Dedifferentiated amniotic fluid mesenchymal stem cell (primary cell): ENCODE data around the gene E2F7.
"Not testable (repeated sequence)": the region's sequence is repeated elsewhere in the genome, so short reads cannot be mapped to it uniquely, and the experiment has no call there.

Experiments
- DNase-seq: peaks from one replicate; pipeline ENCODE4 v3.0.0-alpha.2; 2016; ENCODE audit errors: extremely low spot score

E2F7 gene, protein sequence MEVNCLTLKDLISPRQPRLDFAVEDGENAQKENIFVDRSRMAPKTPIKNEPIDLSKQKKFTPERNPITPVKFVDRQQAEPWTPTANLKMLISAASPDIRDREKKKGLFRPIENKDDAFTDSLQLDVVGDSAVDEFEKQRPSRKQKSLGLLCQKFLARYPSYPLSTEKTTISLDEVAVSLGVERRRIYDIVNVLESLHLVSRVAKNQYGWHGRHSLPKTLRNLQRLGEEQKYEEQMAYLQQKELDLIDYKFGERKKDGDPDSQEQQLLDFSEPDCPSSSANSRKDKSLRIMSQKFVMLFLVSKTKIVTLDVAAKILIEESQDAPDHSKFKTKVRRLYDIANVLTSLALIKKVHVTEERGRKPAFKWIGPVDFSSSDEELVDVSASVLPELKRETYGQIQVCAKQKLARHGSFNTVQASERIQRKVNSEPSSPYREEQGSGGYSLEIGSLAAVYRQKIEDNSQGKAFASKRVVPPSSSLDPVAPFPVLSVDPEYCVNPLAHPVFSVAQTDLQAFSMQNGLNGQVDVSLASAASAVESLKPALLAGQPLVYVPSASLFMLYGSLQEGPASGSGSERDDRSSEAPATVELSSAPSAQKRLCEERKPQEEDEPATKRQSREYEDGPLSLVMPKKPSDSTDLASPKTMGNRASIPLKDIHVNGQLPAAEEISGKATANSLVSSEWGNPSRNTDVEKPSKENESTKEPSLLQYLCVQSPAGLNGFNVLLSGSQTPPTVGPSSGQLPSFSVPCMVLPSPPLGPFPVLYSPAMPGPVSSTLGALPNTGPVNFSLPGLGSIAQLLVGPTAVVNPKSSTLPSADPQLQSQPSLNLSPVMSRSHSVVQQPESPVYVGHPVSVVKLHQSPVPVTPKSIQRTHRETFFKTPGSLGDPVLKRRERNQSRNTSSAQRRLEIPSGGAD

DNA sequence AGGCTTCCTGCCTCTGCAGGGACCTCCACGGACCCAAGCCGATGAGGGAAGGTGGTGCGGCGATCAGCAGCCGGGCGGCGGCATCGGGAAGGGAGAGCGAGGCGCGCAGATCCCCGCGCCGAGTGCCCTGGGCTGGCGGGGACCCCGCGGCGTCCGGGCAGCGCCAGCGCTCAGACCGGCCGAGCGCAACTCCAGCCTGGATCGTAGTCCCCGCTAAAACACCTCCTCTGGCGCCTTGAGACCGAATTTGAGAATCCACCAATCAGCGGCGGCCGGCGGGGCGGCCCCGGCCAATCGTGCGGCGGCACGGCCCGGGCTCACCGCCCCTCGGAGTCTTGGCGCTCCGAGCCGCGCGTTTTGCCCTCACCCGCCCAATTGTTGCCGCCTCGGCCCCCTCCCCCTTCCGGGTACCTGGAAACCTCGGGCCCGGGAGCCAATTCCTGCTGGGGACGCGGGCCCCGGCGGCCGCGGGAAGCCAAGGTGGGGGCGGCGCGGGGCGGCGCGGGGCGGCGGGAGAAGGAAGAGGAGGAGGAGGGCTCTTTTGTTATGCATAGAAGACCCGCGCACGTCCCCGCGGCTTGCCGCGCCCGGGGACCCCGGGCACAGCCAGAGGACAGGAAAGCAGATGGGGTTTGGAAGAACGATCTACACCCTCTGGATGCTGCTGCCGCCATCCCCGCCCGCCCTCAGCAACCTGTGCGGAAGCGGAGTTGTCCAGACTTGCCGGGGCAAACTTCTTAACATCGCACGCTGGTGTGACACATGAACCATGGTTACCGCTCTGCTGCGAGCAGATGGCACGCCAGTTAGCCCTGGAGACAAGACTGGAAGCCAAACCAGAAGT is at the start of gene E2F7:
Gene E2F7, minus strand, starts transcription at position 209 of the 844 bp plus-strand sequence. CDS start 934 bp downstream, outside the sequence.
- DNase-seq: peak; percentile 74

DNA sequence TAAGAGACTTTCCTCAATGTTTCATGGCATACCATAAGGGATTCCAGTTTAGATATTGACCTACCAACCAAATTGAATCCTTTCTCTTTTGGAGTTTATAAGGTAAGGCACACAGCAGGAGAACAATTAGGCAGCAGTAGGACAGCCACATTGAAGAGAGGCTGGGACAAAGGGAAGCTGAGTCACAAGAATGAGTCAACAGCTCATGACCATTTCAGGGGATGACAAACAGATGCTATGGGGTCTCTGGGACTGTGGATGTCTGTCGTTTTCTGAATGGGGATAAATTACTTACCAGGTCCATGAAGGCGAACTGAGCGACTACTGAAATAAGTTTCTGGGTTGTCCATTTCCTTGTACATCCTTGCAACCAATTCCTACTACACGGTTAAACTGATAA is 48.6 kb upstream of the E2F7 start:
- no peak for DNase-seq

DNA sequence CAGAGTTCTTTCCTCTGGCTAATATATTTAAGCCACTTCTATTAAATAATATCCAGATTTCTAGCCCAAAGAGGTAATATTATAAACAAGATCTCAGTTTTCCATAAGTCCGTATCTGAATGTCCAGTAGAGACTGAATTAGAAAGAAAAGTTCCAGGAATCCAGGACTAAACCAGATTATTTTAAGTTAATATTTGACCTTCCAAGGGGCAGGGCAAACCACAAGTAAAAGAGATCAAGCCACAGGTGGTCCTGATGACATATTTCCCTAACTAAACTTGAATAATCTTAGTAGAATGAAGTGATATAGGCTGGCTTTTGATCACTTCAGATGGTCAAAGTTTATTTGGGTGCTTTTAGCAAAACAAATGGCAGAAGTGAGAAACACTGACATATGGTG is 43.3 kb upstream of the E2F7 start:
- no peak for DNase-seq

DNA sequence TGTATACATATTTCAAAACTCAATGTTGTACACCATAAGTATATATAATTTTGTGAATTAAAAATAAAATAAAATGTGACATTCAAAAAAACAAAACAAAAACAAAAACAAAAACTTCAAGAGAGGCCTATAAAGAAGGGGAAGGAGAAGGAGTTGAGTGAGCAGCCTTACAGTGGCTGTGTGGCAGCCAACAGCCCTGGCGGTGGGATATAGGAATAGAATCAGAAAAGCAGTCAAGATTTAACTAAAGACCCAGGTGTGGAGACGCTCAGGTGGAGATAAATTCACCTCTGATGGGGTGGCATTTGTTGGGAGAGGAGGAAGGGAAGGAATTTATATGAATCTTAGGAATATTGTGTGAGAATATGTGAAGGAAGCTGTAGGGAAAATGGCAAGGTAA is 41.8 kb upstream of the E2F7 start:
- no peak for DNase-seq

DNA sequence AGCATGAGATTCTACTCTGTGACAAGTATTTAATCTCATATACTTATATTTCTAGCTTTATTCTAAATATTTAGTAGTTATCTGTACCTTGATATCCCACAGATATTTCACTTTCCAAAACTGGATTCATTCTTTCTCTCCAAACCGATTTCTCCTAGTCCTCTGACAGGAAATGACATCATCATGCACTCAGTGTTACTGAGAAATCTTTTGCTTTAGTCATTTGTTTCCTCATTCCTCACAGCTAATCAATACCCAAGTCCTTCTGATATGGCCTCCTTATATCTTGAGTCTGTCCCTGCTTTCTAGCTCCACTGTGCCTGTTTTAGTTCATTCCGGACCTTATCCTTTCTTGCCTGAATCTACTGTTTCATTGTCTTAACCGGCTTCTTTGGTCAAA is 39.4 kb upstream of the E2F7 start:
- no peak for DNase-seq

DNA sequence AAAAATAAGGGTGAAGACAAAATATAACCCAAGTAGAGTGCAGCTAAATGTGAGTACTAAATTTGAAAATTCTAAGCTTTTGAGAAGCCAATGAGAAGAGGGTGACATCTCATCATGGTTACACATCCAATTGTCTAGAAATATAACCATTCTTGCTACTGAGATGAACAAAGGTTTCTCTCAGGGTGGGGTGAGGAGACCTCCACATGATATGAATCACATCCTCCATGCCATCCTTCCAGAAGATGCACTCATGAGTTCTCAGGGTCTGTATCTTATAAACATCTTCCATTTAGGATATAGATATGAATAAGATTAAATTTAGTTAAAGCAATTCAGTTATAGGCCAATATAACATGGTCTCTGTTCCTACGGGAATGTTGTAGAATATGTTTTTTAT is 38.9 kb upstream of the E2F7 start:
- no peak for DNase-seq

DNA sequence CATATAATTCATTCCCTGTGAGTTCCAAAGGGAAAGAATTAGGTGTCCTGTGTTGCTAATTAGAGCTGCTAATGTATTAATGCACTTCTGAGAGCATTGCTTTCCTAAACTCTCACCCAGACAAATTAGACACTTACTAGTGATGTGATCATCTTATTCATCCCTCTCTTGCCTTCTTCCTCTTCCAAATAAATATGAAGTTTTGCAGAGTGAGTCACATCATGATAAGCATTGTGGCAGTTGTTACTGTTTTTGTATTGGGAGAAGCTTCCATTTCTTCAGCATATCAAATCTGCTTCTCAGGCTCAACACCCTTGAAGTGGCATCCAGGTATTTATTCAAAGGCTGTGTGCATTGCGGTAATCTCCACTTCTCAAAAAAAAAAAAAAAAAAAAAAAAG is 37.3 kb upstream of the E2F7 start:
- peak; percentile 60 for DNase-seq

DNA sequence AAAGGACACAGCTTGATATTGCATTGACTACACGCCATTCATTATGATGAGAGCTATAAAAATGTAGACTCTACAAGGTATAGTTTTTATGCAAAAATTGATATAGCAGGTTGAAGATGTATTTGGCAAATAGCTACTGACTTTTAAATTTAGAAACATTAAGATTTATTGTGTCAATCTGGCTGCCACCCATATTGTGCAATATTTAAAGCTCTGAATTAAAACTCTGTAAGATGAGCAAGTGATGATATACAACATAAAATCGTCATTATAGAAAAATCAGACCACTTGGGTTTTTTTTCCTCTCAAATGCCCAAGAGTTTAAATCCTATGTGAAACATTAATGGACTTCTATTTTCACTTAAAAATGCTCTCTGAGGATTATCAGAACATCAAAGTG is 36.8 kb upstream of the E2F7 start:
- DNase-seq: no peak

DNA sequence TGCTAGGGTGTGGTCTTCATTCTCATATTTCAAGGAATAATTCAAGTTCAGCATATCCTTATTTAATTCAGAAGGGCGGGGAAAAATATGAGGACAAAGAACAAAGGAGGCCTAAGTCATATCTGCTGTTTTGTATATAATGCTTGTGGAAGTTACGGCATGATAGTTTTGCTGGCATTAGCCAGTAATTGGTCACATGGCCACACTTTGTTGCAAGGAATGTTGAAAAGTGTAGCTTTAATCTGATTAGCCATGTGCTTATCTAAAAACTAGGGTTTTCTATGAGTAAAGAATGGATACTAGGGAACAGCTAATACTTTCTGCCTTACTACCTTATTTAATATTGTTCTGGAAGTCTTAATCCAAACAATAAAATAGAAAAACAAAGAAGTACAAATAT is 34.4 kb upstream of the E2F7 start:
- no peak for DNase-seq

DNA sequence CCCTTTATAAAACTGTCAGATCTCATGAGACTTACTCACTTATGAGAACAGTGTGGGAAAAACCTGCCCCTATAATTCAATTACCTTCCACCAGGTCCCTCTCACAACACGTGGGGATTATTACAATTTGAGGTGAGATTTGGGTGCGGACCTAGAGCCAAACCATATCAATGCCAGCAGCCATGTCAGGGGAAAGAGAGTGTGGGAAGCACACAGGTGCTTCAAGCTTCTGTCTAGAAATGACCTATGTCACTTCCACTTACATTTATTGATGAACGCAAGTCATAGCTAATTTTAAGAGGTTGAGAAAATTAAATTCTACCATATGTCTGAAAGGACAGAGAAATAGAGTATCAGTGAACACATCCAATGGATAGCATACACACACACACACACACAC is 32.5 kb upstream of the E2F7 start:
- DNase-seq: no peak

DNA sequence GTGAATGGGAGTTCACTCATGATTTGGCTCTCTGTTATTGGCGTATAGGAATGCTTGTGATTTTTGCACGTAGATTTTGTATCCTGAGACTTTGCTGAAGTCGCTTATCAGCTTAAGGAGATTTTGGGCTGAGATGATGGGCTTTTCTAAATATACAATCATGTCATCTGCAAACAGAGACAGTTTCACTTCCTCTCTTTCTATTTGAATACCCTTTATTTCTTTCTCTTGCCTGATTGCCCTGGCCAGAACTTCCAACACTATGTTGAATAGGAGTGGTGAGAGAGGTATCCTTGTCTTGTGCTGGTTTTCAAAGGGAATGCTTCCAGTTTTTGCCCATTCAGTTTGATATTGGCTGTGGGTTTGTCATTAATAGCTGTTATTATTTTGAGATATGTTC is 26.9 kb upstream of the E2F7 start:
- DNase-seq: not testable (repeated sequence)

DNA sequence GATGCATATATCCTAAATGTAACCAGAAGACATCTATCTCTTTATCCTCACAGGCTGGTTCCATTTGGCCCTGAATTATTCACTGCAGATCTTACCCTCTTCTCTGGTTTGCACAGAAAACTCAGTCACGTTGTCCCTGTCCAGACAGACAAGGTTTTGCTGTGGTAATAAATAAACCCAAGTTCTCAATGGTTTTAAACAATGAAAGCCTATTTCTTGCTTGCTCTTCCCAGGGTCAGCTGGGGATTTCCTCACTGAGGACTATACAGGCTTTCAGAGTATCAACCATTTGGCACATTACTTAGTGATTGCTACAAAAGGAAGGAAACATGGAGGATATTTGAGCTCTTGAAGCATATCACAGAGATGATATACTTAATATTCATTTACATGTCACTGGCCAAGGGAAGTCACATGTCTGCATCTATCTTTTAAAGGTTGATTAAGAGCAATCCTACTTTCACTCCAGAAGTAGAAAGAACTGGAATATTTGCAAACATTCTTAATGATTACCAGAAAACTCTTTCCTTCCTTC is 24.4 kb upstream of the E2F7 start:
- DNase-seq: no peak

DNA sequence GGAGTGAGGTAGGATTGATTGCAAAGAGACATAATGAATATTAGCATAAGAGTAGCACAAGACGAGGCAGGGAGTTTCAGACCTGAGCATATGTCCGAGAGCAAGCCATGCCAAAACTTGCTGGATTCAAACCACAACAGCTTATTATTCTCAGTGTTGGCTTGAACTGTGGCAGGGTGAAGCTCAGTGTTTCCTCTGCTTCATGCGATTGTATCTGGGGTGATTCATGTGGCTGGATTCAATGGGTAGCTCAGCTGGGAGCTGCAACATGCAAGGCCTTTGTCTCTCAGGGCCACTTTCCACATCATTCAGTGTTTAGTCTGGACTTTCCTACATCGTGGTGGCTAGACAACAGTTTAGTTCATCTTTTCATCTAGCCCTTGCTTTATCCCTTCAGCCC is 22.1 kb upstream of the E2F7 start:
- DNase-seq: no peak

DNA sequence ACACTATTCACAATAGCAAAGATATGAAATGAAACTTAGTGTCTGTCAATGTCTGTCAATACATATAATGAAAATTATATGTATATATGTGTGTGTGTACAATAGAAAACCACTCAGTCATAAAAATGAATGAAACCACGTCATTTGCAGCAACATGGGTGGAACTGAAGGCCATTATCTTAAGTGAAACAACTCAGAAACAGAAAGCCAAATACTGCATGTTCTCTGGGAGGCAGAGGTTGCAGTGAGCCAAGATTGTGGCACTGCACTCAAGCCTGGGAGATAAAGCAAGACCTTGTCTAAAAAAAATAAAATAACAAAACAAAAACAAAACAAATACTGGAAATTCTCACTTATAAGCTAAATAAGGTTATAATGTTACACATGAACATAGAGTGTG is 16.7 kb upstream of the E2F7 start:
- no peak for DNase-seq

DNA sequence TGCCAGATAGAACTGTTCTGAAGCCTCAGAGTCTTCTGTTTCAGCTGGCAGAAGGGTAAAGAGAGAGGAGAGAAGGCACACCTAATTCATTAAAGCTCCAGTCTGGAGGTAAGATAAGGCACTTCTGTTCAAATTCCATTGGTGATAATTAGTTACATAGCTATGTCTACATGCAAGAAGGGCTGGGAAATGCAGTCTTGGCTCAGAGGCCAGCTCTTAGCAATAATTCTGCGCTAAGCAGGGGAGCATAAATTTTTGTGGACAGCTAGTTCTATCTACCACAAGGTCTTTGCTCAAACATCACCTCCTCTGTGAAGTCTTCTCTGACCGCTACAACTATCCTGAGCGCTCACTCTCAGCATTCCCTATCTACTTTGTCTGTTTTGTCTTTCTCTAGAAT is 14.3 kb upstream of the E2F7 start:
- DNase-seq: no peak

DNA sequence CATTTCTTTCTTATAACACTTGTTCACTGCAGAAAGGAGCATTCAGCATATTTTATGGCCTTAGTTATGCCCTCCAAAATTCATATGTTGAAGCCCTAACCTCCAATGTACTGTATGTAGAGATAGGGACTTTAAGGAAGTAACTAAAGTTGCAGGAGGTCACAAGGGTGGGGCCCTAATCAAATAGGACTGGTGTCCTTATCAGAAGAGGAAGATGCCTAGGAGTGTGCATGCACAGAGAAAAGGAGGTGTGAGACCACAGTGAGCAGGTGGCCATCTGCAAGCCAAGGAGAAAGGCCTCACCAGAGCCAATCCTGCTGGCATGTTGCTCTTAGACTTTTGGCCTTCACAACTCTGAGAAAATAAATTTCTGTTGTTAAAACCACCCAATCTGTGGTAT is 12.9 kb upstream of the E2F7 start:
- DNase-seq: no peak

DNA sequence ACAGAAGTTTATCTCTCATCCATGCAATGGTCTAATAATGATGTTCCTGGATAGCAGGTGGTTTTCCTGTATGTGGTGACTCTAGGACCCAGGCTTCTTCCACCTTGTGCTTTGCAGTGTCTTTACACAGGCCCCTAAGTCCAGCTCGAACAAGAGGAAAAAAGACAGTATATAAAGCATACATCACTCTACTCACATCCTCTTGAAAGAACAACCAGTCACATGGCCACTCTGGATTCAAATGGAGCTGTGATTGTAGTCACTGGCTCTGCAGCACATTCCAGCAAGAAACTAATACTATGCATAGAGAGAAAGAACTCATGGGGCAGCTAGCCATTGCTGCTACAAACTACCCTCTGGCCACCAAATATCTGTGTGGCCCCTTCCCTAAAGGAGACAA is 11.5 kb upstream of the E2F7 start:
- no peak for DNase-seq

DNA sequence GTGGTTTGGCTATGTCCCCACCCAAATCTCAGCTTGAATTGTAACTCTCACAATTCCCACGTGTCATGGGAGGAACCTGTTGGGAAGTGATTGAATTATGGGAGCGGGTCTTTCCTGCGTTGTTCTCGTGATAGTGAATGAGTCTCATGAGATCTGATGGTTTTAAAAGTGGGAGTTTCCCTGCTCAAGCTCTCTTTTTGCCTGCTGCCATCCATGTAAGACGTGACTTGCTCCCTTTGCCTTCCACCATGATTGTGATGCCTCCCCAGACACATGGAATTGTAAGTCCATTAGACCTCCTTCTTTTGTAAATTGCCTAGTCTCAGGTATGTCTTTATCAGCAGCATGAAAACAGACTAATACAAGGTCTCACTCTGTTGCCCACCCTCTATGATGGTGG is 8.5 kb upstream of the E2F7 start:
- not testable (repeated sequence) for DNase-seq

DNA sequence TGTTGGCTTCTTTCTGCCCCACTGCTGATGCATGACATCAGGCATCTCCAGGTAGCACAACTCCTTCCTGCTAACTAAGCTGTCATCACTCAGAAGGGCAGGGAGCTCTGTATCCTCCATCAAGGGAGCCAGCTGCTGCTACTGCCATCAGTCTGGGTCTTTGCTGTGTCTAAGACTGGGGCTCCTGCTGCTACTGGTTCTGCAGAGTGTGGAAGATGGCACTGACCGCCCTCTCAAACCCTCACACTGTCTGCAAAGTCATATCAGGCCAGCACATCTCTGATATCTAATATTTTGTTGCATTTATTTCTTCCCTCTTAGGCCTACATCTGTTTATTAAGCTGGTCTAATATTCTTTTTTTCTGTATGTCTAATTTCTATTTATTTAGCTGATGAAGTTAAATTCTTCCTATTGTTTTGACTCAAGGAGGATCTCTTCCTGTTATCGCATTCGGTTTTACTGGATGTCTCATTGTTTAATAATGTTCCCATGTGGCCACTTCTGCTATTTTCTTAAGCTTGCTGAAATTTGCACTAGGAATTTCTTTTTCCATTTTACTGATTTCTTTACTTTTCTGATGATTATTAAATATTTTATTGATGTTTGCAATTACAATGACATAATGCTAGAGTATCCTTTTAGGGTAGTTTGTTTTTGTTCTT is 7.6 kb upstream of the E2F7 start:
- DNase-seq: no peak

DNA sequence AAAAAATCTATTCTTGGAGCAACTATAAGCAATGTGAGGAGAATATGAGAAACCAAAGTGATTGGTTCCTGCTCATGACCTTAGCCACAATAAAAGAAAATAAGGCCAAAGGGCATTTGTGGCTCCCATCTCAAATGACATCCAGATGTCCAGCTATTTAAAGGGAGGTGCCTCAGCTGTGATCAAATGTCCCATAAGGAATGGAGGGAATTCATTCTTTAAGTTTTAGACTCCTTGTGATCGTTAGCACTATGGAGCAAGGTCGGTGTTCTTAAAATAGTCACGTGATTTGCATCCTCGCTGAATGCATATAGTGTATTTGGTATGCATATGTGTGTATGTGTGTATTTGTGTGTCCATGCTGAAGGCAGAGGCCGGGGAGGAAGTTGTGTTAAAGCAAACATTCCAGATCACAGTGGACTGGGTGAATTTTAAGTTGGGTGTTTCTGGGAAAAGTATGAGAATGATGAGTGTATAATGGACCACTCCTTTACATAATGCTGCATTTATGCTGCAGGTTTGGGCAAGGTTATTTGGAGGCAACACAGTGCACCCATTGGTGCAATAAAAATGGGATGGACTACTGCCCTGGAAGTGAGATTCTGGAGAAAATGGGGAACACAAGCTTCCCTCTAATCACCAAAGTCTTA is 5.6 kb upstream of the E2F7 start:
- no peak for DNase-seq

DNA sequence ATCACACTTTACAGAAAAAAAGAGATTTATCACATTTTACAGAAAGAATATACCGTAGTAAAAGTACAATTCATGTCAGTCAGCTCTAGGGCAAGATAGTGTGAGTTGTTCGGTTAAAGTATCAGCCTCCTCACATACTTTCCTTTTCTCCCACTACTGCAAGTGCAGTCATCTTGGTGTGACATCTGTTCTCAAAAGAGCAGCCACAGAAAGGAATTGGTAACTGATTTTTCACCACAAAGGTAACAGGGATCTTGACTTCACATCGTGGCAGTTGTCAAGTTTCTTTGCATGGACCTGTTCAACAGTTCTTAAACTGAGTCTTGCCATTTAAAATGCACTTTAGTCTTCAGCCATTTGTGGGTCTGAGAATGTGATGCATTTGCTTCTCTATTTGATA is 5.0 kb upstream of the E2F7 start:
- DNase-seq: no peak
